Measurements from ENCODE around the gene TNFRSF25.

TNFRSF25 gene

GRCh38 chr1:6466023-6466422 is at the start of gene TNFRSF25:
Gene TNFRSF25, minus strand, starts transcription at chr1:6466173. Its CDS starts 66 bp downstream, at chr1:6466107.
- peak; percentile 72 for DNase-seq

GRCh38 chr1:6515771-6516170 is 49.8 kb upstream of the TNFRSF25 start:
- DNase-seq = no peak

GRCh38 chr1:6513320-6513801 is 47.4 kb upstream of the TNFRSF25 start:
- no peak for DNase-seq

GRCh38 chr1:6512908-6513280 is 46.9 kb upstream of the TNFRSF25 start:
- no peak for DNase-seq

- no peak for DNase-seq
Observed at GRCh38 chr1:6512245-6512907, 46.4 kb upstream of the TNFRSF25 start.

GRCh38 chr1:6511561-6512244 is 45.7 kb upstream of the TNFRSF25 start:
- DNase-seq = no peak

- no peak for DNase-seq
Observed at GRCh38 chr1:6511056-6511455, 45.1 kb upstream of the TNFRSF25 start.

GRCh38 chr1:6510493-6510892 is 44.5 kb upstream of the TNFRSF25 start:
- DNase-seq = no peak

GRCh38 chr1:6509919-6510291 is 43.9 kb upstream of the TNFRSF25 start:
- no peak for DNase-seq

- no peak for DNase-seq
Observed at GRCh38 chr1:6509220-6509918, 43.4 kb upstream of the TNFRSF25 start.

GRCh38 chr1:6508816-6509189 is 42.8 kb upstream of the TNFRSF25 start:
- no peak for DNase-seq

- DNase-seq = no peak
Observed at GRCh38 chr1:6508154-6508815, 42.3 kb upstream of the TNFRSF25 start.

- no peak for DNase-seq
Observed at GRCh38 chr1:6507461-6507911, 41.5 kb upstream of the TNFRSF25 start.

- no peak for DNase-seq
Observed at GRCh38 chr1:6507037-6507428, 41.1 kb upstream of the TNFRSF25 start.

- DNase-seq = no peak
Observed at GRCh38 chr1:6506210-6507036, 40.5 kb upstream of the TNFRSF25 start.

- no peak for DNase-seq
Observed at GRCh38 chr1:6505367-6506209, 39.6 kb upstream of the TNFRSF25 start.

GRCh38 chr1:6504887-6505286 is 38.9 kb upstream of the TNFRSF25 start:
- no peak for DNase-seq

- DNase-seq = no peak
Observed at GRCh38 chr1:6503884-6504602, 38.1 kb upstream of the TNFRSF25 start.

- no peak for DNase-seq
Observed at GRCh38 chr1:6502000-6502891, 36.3 kb upstream of the TNFRSF25 start.
